Stimulated activated naive CD8-positive, alpha-beta T cell treated with anti-CD3 and anti-CD28 coated beads, Interleukin-15, Interleukin-2, amounts not matched to agents 100 U/mL and 50 U/mL, for 24 hours (primary cell): ENCODE data around the gene MTURN.
"Not testable (repeated sequence)": the region's sequence is repeated elsewhere in the genome, so short reads cannot be mapped to it uniquely, and the experiment has no call there.

Source experiments
- ATAC-seq: fragments of 150-1000 bp; cut with Tn5 transposase; one replicate; pipeline ENCODE4 v1.10.0; 2021
- DNase-seq: peaks from one replicate; pipeline ENCODE4 v3.0.0; 2021

The MTURN gene

GRCh38 chr7:30180718-30181117 is 45.9 kb downstream of the MTURN start:
- DNase-seq, result no peak
- ATAC-seq, result no peak

GRCh38 chr7:30181211-30181610 is 46.4 kb downstream of the MTURN start:
- ATAC-seq (no peak), DNase-seq (no peak)

- no peak for DNase-seq
- no peak for ATAC-seq
These were observed 47.1 kb downstream of the MTURN start for GRCh38 chr7:30181736-30182522.

GRCh38 chr7:30182814-30183213 is 48.0 kb downstream of the MTURN start:
- ATAC-seq (no peak), DNase-seq (no peak)

- no peak for DNase-seq
- ATAC-seq, result no peak
These were observed 49.1 kb downstream of the MTURN start for GRCh38 chr7:30183749-30184369.

GRCh38 chr7:30184791-30185487 is 50.2 kb downstream of the MTURN start:
- no peak for DNase-seq
- no peak for ATAC-seq

GRCh38 chr7:30185496-30185895 is 50.7 kb downstream of the MTURN start:
- DNase-seq (no peak), ATAC-seq (no peak)

GRCh38 chr7:30186725-30187124 is 51.9 kb downstream of the MTURN start:
- ATAC-seq (no peak), DNase-seq (no peak)

GRCh38 chr7:30187513-30187912 is 52.7 kb downstream of the MTURN start:
- no peak for ATAC-seq
- DNase-seq, result no peak

GRCh38 chr7:30188381-30188780 is 53.6 kb downstream of the MTURN start:
- not testable (repeated sequence) for ATAC-seq, DNase-seq

GRCh38 chr7:30188811-30189210 is 54.0 kb downstream of the MTURN start:
- DNase-seq (no peak), ATAC-seq (no peak)

- DNase-seq (no peak), ATAC-seq (no peak)
These were observed 57.0 kb downstream of the MTURN start for GRCh38 chr7:30191809-30192208.

- DNase-seq (no peak), ATAC-seq (no peak)
These were observed 58.7 kb downstream of the MTURN start for GRCh38 chr7:30193336-30193943.

GRCh38 chr7:30196408-30196807 is 61.6 kb downstream of the MTURN start:
- no peak for ATAC-seq
- DNase-seq, result no peak

- no peak for ATAC-seq
- no peak for DNase-seq
These were observed 62.7 kb downstream of the MTURN start for GRCh38 chr7:30197438-30197837.

- no peak for DNase-seq
- ATAC-seq, result no peak
These were observed 64.5 kb downstream of the MTURN start for GRCh38 chr7:30199271-30199670.

- no peak for ATAC-seq
These were observed 65.8 kb downstream of the MTURN start for GRCh38 chr7:30200591-30200990.

GRCh38 chr7:30201161-30201666 is 66.4 kb downstream of the MTURN start:
- DNase-seq, result no peak
- no peak for ATAC-seq

More at GRCh38 chr7:30200591-30200990, 65.8 kb downstream of the MTURN start:
- no peak for DNase-seq

GRCh38 chr7:30201921-30202320 is 67.1 kb downstream of the MTURN start:
- DNase-seq, result no peak
- ATAC-seq, result no peak

- DNase-seq, result no peak
- no peak for ATAC-seq
These were observed 67.9 kb downstream of the MTURN start for GRCh38 chr7:30202671-30203070.

- ATAC-seq (no peak), DNase-seq (no peak)
These were observed 71.7 kb downstream of the MTURN start for GRCh38 chr7:30206491-30206890.

- no peak for DNase-seq
- ATAC-seq, result no peak
These were observed 72.2 kb downstream of the MTURN start for GRCh38 chr7:30206942-30207341.

- ATAC-seq, result no peak
- no peak for DNase-seq
These were observed 72.6 kb downstream of the MTURN start for GRCh38 chr7:30207376-30207775.
